ENCODE measurements around the gene GSTP1. TPM values are rescaled to one million over a fixed set of nuclear protein-coding genes. Genes with fewer than 3 reads are reported as not detected.

The GSTP1 gene
- total RNA-seq, 1 experiment from 2014 or later, result 893 TPM

- Histone ChIP-seq H3K36me3 (ENCODE audit: control insufficient read depth in 1 of 2, insufficient read depth in 2 of 2, low read length in 2 of 2) (peaks cover 7 to 19% of the 10 kb centered on the region in 2 experiments; a peak in 3 of 4 replicates), H4K20me1 (ENCODE audit: insufficient read depth) (peaks cover 2% of the 10 kb centered on the region; the same call in 1 of the 2 replicates), H3K4me2 (ENCODE audit: low read length) (no peak overlapping the region), H3K9ac (ENCODE audit: low read length) (no peak overlapping the region), H3K27ac (ENCODE audit: low read depth, low read length) (no peak overlapping the region), H3K27me3 (ENCODE audit: insufficient read depth, low read length) (no peaks in the 10 kb centered on the region), H3K4me1 (ENCODE audit: control insufficient read depth in 1 of 2, insufficient read depth in 2 of 2, low read length in 2 of 2) (peaks cover 24 to 34% of the 10 kb centered on the region in 2 experiments), H3K9me2 (ENCODE audit: insufficient read depth) (no peaks in the 10 kb centered on the region), H3K79me2 (ENCODE audit: insufficient read depth, low read length) (peaks cover 33% of the 10 kb centered on the region), H3K9me3 (ENCODE audit: control insufficient read depth in 1 of 2, insufficient read depth in 1 of 2, low read depth in 1 of 2, low read length in 2 of 2) (no peaks in the 10 kb centered on the region), H3K4me3 (replicated peaks in 1 of 2; ENCODE audit: low read depth in 1 of 2, low read length in 2 of 2) (no peak overlapping the region), H2AFZ (ENCODE audit: low read depth, low read length, poor library complexity, severe bottlenecking) (no peak overlapping the region)
- POLR2A ChIA-PET, result no interaction called here
- no TSS peak for BruUV-seq (replicated peaks)
- RAD21 ChIA-PET (ENCODE audit: low non-redundant PET in 1 of 2, low total read pairs in 2 of 2, uncharacterized antibody in 2 of 2, unreplicated experiment in 2 of 2), result no interaction called here
- CTCF ChIA-PET, result no interaction called here
- intact Hi-C loops (cut with micrococcal nuclease), result no loop called here
- DNase-seq (ENCODE audit: low read depth, low spot score) (no peak), ATAC-seq (no peak)
- TF ChIP-seq SP1 (IDR thresholded peaks at IDR 0.05; ENCODE audit: low read depth) (no peak), POLR2A (IDR thresholded peaks at IDR 0.05; ENCODE audit: borderline replicate concordance, extremely low read depth, insufficient read depth, insufficient read length) (no peak), JUND (IDR thresholded peaks at IDR 0.05) (no peak), FOSL1 (IDR thresholded peaks at IDR 0.05; ENCODE audit: low read depth) (no peak), REST (IDR thresholded peaks at IDR 0.05; ENCODE audit: low read depth) (no peak), TCF7L2 (IDR thresholded peaks at IDR 0.05; ENCODE audit: borderline replicate concordance, extremely low read depth, insufficient read depth, insufficient read length) (no peak), CEBPB (IDR thresholded peaks at IDR 0.05; ENCODE audit: low read depth) (no peak), ZNF274 (IDR thresholded peaks at IDR 0.05; ENCODE audit: low read depth, low read length) (no peak), POLR2AphosphoS5 (IDR thresholded peaks at IDR 0.05; ENCODE audit: low read depth, low read length) (no peak), SIN3A (IDR thresholded peaks at IDR 0.05; ENCODE audit: low read depth) (no peak), ZFX (IDR thresholded peaks at IDR 0.05) (no peak)
These were observed 2.3 kb downstream of the GSTP1 start for GRCh38 chr11:67585911-67586310.

Measured in HCT116 (cell line).